Measurements from ENCODE around the gene LGR6. TPM values are rescaled to one million over a fixed set of nuclear protein-coding genes. Genes with fewer than 3 reads are reported as not detected.

Gene LGR6
- total RNA-seq, 6 donors from 2014 or later: 0.46 to 5.2 (median 1.1) TPM

- H3K36me3 ChIP-seq: no peaks in the 10 kb centered on the region
- H3K4me3 ChIP-seq: no peak overlapping the region
- H3K4me1 ChIP-seq: peaks cover 0 to 4% (median 0%) of the 10 kb centered on the region in 4 donors
- ATAC-seq (ENCODE audit: low FRiP score in 2 of 2) (no peak), DNase-seq (no peak)
- H3K27ac ChIP-seq: no peak overlapping the region
- H3K27me3 ChIP-seq: no peaks in the 10 kb centered on the region
- H3K9me3 ChIP-seq: no peaks in the 10 kb centered on the region
- no peak for TF ChIP-seq POLR2AphosphoS5 (IDR thresholded peaks at IDR 0.05)
- TF ChIP-seq, protein P1, sequence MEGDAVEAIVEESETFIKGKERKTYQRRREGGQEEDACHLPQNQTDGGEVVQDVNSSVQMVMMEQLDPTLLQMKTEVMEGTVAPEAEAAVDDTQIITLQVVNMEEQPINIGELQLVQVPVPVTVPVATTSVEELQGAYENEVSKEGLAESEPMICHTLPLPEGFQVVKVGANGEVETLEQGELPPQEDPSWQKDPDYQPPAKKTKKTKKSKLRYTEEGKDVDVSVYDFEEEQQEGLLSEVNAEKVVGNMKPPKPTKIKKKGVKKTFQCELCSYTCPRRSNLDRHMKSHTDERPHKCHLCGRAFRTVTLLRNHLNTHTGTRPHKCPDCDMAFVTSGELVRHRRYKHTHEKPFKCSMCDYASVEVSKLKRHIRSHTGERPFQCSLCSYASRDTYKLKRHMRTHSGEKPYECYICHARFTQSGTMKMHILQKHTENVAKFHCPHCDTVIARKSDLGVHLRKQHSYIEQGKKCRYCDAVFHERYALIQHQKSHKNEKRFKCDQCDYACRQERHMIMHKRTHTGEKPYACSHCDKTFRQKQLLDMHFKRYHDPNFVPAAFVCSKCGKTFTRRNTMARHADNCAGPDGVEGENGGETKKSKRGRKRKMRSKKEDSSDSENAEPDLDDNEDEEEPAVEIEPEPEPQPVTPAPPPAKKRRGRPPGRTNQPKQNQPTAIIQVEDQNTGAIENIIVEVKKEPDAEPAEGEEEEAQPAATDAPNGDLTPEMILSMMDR (IDR thresholded peaks at IDR 0.05): no peak
- no peak for TF ChIP-seq POLR2A (IDR thresholded peaks at IDR 0.05)
- TF ChIP-seq EP300 (IDR thresholded peaks at IDR 0.05): no peak
Measured at GRCh38 chr1:202357506-202357905, 163.9 kb downstream of the LGR6 start.

GRCh38 chr1:202361224-202361623, 167.6 kb downstream of the LGR6 start:
- H3K4me3 ChIP-seq: no peak overlapping the region
- H3K36me3 ChIP-seq: no peaks in the 10 kb centered on the region
- H3K27me3 ChIP-seq: no peaks in the 10 kb centered on the region
- H3K4me1 ChIP-seq: peaks cover 0 to 10% (median 2%) of the 10 kb centered on the region in 4 donors
- ATAC-seq (ENCODE audit: low FRiP score in 2 of 2): no peak
- 85 to 95% methylated on average over 2 of the region's 2 CpGs for WGBS, 2 donors
- DNase-seq: no peak
- H3K9me3 ChIP-seq: no peaks in the 10 kb centered on the region
- no peak for TF ChIP-seq POLR2AphosphoS5 (IDR thresholded peaks at IDR 0.05)
- TF ChIP-seq, protein P1 (IDR thresholded peaks at IDR 0.05): no peak
- no peak for TF ChIP-seq POLR2A (IDR thresholded peaks at IDR 0.05)
- no peak for TF ChIP-seq EP300 (IDR thresholded peaks at IDR 0.05)
- no peak overlapping the region for H3K27ac ChIP-seq

GRCh38 chr1:202361701-202362100, 168.1 kb downstream of the LGR6 start:
- Histone ChIP-seq H3K9me3 (no peaks in the 10 kb centered on the region), H3K36me3 (no peaks in the 10 kb centered on the region), H3K27ac (no peak overlapping the region), H3K27me3 (no peaks in the 10 kb centered on the region), H3K4me3 (no peak overlapping the region), H3K4me1 (peaks cover 0 to 10% (median 2%) of the 10 kb centered on the region in 4 donors)
- WGBS, 2 donors: 94 to 99% methylated on average over 3 of the region's 3 CpGs
- TF ChIP-seq POLR2A (IDR thresholded peaks at IDR 0.05) (no peak), POLR2AphosphoS5 (IDR thresholded peaks at IDR 0.05) (no peak), EP300 (IDR thresholded peaks at IDR 0.05) (no peak)
- TF ChIP-seq, protein P1 (IDR thresholded peaks at IDR 0.05): no peak
- ATAC-seq (ENCODE audit: low FRiP score in 2 of 2) (no peak), DNase-seq (no peak)

GRCh38 chr1:202362212-202362611, 168.6 kb downstream of the LGR6 start:
- Histone ChIP-seq H3K9me3 (no peaks in the 10 kb centered on the region), H3K4me3 (no peak overlapping the region), H3K27ac (no peak overlapping the region), H3K4me1 (peaks cover 0 to 10% (median 2%) of the 10 kb centered on the region in 4 donors), H3K36me3 (no peaks in the 10 kb centered on the region), H3K27me3 (no peaks in the 10 kb centered on the region)
- DNase-seq: no peak
- no peak for TF ChIP-seq POLR2AphosphoS5 (IDR thresholded peaks at IDR 0.05)
- TF ChIP-seq, protein P1 (IDR thresholded peaks at IDR 0.05): no peak
- no peak for TF ChIP-seq POLR2A (IDR thresholded peaks at IDR 0.05)
- no peak for TF ChIP-seq EP300 (IDR thresholded peaks at IDR 0.05)
- ATAC-seq (ENCODE audit: low FRiP score in 2 of 2): no peak
- 97% methylated on average over 2 of the region's 2 CpGs for WGBS, 2 donors

DNA sequence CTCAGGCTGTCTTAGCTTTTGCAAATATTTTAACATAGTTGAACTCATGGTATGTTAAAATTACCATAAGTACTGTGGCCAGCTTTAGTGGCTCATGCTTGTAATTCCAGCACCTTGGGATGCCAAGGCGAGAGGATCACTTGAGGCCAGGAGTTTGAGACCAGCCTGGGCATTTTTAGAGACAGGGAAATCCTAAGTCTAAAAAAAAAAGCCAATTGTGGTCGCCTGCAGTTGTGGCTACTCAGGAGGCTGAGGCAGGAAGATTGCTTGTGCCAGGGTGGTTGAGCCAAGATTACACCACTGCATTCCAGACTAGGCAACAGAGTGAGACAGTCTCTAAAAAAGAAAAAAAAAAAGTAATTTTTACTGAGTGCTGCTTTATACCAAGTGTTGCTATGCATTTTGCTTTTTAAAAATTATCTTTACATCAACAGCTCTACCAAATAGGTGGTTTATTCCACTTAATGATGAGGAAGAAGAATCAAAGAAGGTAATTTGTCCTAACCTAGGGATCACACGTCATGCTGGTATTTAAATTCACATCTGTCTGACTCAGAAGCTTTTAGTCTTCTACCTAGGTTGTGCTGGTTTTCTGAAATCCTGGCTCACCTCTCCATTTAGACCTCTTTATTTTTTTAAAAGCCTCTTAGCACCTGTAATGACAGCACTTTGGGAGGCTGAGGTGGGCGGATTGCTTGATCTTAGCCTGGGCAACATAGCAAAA, 171.7 kb downstream of the LGR6 start:
- Histone ChIP-seq H3K36me3 (no peaks in the 10 kb centered on the region), H3K9me3 (no peaks in the 10 kb centered on the region), H3K4me1 (peaks cover 0 to 10% (median 2%) of the 10 kb centered on the region in 4 donors), H3K27me3 (no peaks in the 10 kb centered on the region), H3K27ac (no peak overlapping the region), H3K4me3 (no peak overlapping the region)
- ATAC-seq (ENCODE audit: low FRiP score in 2 of 2): peak in 1 of 2 donors; percentile 47
- 75 to 82% methylated on average over 4 of the region's 4 CpGs for WGBS, 2 donors
- TF ChIP-seq EP300 (IDR thresholded peaks at IDR 0.05) (no peak), POLR2AphosphoS5 (IDR thresholded peaks at IDR 0.05) (no peak), POLR2A (IDR thresholded peaks at IDR 0.05) (no peak)
- TF ChIP-seq, protein P1 (IDR thresholded peaks at IDR 0.05): no peak
- no peak for DNase-seq

Measured in upper lobe of left lung (tissue), 6 donors.